Astrocyte of the cerebellum (primary cell): Measurements from ENCODE around the gene CD22.

Experiments
- DNase-seq: peaks from one replicate; pipeline ENCODE4 v3.0.0-alpha.2; 2011; ENCODE audit warnings: low read depth
- H3K4me3 ChIP-seq: 2 replicates; pipeline ENCODE4 v1.5.1; 2011; ENCODE audit warnings: mild to moderate bottlenecking, low read depth, low read length, moderate library complexity
- CTCF ChIP-seq: IDR thresholded peaks from 2 replicates; pipeline ENCODE4 v1.5.1; 2012; ENCODE audit warnings: low read length, low read depth, moderate library complexity, mild to moderate bottlenecking; ENCODE audit errors: missing control alignments
- in situ Hi-C: cut with HindIII; loops from 2 replicates; pipeline ENCODE4 v1.10.0; 2017; ENCODE audit warnings: low sequenced_read_pairs

Gene CD22

DNA sequence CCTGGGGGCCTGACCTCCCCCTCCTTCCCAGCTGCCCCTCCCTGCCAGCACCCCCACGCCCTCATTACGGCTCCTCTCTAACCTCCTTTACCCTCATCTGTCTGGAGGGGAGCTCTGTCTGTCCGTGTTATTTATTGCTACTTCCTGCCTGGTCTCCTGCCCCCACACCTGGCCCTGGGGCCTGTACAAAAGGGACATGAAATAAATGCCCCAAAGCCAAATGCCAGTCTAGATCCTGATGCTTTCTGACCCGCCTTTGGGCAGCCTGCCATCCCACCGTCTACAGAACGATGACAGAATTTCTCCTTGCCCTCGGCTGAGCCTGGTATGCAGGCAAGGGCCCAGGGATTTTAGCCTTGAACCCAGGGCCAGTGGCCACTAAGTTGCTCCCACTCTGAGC is 15.4 kb upstream of the CD22 start:
- in situ Hi-C loops, result no loop called here
- TF ChIP-seq CTCF, result no peak
- no peak overlapping the region for H3K4me3 ChIP-seq
- DNase-seq, result no peak

DNA sequence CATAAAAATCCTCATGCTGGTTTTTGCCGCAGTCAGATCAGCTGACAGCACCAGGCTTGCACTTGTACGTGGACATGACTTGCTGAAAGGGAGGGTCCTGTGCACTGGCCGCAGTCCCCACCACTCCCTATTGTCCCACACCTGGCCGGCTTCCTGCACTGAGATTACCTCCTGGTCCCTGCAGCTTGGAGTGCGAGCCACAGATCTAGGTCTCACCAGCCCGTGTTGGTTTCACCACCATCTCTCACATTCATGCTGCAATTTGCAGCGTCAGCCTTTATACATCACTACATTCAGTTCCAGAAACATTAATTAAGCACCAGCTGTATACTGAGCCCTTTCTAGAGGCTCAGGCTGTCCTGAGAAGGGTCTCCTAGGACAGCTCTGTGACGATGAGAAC is 15.0 kb upstream of the CD22 start:
- H3K4me3 ChIP-seq, result no peak overlapping the region
- TF ChIP-seq CTCF, result no peak
- no peak for DNase-seq
- in situ Hi-C loops, result no loop called here

DNA sequence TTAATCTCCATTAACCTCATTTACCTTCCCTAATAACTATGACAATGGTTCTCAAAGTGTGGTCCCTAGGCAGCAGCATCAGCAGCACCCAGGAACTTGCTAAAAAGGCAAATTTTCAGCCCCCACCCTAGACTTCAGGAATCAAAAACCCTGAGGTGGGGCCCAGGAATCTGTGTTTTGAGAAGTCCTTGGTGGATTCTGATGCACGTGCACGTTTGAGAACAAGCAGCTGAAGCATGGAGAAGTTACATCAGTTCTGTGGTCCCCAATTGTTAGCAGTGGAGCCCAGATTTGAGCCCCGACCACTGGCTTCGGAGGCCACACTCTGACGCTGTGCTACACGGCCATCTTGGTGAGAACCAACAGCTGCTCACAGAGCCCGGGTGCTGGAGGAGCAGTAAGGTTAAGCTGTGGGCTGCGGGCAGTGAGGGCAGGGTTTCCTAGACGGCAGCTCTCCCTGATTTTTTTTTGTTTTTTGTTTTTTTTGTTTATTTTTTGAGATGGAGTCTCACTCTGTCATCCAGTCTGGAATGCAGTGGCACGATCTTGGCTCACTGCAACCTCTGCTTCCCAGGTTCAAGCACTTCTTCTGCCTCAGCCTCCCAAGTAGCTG is 14.0 kb upstream of the CD22 start:
- no peak for TF ChIP-seq CTCF

DNA sequence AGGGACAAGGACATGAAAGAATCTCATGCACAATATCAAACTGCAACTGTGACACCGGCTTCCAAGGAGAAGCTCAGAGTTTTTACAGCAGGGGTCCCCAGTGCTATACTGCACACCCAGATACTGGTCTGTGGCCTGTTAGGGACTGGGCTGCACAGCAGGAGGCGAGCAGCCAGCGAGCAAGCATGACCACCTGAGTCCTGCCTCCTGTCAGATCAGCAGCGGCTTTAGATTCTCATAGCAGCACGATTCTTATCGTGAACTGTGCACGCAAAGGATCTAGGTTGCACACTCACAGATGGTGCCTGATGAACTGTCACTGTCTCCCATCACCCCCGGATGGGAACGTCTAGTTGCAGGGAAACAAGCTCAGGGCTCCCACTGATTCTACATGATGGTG is 13.1 kb upstream of the CD22 start:
- DNase-seq, result no peak
- in situ Hi-C loops, result no loop called here
- TF ChIP-seq CTCF, result no peak
- H3K4me3 ChIP-seq, result no peak overlapping the region

More for the DNA sequence above, 14.0 kb upstream of the CD22 start:
- in situ Hi-C loops, result no loop called here
- DNase-seq, result no peak
- H3K4me3 ChIP-seq, result no peak overlapping the region

DNA sequence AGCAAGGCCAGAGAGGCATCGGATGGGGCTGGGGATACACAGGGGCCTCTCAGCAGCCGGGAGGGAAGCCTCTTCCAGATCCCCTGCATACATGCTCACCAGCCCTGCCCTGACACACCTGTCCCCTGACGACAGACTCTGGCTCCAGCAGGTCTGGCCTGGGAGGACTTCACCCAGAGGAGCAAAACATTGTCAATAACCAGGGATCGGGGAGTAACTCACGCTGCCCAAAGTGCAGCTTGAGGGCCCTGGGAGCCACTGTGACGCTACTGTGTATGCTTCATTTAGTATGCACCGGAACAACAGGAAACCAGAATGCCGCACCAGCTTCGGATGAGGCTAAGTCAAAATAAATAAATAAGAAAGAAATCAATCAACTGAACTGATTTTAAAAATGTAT is 12.4 kb upstream of the CD22 start:
- DNase-seq, result no peak
- no peak for TF ChIP-seq CTCF
- H3K4me3 ChIP-seq, result no peak overlapping the region
- in situ Hi-C loops, result no loop called here

GRCh38 chr19:35317464-35318043 is 11.4 kb upstream of the CD22 start:
- no peak for DNase-seq
- TF ChIP-seq CTCF, result no peak
- in situ Hi-C loops, result no loop called here
- H3K4me3 ChIP-seq, result no peak overlapping the region
